GM18861 (cell line): Measurements from ENCODE around the gene TTC19.
"Not testable (repeated sequence)": the region's sequence is repeated elsewhere in the genome, so short reads cannot be mapped to it uniquely, and the experiment has no call there.

Source experiments
- ATAC-seq: cut with Tn5 transposase; IDR thresholded peaks from one replicate; pipeline ENCODE4 v1.9.1; 2021; ENCODE audit not compliant: unreplicated experiment

Gene TTC19

DNA sequence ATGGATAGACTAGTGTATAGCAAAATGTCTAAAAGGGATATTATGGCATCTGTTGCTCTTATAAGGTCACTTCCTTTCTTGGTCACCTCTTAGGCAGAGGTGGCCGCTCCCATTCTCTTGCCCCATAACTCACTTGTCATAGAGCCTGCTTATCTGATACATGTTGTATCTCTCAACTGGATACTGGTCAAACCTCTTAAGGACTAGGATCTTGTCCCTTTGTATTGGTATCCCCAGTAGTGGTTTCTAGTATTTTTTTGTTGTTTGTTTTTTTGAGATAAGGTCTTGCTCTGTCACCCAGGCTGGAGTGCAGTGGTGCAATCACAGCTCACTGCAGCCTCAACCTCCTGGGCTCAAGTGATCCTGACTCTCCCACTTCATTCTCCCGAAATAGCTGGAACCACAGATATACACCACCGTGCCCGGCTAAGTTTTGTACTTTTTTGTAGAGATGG is 27.1 kb upstream of the TTC19 start:
- ATAC-seq, result no peak

DNA sequence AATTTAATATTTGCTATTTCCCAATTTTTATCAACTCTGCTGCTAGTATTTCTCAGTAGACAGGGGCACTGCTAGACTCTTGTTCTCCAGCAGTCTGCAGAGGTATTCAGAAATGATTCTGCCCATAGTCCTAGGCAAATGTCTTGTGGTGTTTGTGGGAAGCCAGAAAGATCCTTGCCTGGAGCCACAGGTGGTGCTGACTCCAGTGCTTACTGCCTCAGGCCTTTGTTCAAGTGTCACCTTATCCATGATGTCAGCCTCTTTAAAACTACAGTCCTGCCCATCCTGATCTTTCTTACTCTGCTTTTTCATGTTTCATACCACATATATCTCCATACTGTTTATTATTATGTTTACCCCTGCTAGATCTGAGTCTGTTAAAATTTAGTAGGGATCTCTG is 26.6 kb upstream of the TTC19 start:
- no peak for ATAC-seq

DNA sequence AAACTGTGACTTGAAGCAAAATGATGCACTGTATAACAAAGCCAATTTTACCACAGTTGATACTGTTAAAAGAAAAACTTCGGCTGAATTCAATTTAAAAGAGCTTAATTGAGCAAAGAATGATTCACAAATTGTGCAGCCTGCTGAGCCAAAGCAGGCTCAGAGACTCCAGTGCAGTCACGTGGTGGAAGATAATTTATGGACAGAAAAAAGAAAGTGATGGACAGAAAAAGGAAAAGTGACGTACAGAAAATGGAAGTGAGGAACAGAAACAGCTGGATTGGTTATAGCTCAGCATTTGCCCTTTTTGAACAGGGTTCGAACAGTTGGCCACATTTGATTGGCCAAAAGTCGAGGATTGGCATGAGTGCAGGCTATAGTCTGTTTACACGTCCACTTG is 25.8 kb upstream of the TTC19 start:
- no peak for ATAC-seq

DNA sequence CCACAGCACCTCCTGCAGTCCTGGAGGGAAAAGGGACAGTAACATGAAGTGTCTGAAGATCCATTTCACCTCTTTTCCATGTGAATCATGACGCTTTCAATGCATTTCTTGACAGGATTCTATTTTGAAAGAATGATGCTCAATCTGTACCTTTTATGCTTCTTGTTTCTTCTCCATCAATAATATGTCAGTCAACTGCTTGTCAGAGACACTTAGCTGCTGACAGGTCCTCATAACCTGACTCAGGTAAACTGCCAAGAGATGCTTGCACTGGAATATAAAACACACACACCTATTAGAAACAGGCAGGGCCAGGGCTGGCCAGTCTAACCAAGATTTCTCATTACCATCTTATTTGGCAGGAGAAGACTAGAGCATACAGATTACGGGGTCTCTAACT is 21.7 kb upstream of the TTC19 start:
- no peak for ATAC-seq

DNA sequence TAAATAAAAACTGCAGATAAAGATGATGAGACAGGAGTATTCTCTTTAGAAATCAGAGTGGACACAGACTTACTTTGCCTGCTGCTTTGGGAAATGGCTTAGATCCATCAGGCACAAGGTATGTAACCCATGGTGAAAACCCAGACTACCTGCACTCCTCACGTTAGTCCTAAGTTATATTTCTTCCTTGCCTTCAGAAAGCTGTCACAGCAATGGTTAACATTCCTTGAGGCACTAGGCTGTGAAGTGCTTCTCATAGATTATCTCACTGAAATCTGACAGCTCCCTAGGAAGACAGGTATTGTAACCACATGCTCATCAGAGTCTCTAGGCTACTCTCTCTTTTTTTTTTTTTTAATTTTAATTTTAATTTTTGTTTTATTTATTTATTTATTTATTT is 21.0 kb upstream of the TTC19 start:
- ATAC-seq, result no peak

DNA sequence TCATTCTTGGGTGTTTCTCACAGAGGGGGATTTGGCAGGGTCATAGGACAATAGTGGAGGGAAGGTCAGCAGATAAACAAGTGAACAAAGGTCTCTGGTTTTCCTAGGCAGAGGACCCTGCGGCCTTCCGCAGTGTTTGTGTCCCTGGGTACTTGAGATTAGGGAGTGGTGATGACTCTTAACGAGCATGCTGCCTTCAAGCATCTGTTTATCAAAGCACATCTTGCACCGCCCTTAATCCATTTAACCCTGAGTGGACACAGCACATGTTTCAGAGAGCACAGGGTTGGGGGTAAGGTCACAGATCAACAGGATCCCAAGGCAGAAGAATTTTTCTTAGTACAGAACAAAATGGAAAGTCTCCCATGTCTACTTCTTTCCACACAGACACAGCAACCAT is 20.6 kb upstream of the TTC19 start:
- not testable (repeated sequence) for ATAC-seq

DNA sequence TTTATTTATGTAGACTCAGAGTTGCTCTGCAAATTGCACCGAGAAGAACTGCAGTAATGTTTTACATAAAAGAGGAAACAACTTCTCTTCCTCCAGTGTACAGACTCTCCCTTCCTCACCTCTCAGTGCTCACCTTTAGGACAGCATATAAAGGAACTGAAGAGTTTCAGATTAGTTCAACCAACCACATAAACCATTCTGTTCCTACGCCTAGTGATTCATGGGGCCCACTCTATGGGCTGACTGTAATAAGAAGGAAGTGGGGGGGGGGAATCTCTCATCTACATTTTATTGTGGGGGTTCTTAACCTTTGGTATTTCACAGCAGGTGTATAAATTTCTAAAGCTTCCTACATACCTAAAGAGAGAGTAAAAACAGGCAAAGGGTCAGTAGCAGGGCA is 18.4 kb upstream of the TTC19 start:
- peak; percentile 92 for ATAC-seq

DNA sequence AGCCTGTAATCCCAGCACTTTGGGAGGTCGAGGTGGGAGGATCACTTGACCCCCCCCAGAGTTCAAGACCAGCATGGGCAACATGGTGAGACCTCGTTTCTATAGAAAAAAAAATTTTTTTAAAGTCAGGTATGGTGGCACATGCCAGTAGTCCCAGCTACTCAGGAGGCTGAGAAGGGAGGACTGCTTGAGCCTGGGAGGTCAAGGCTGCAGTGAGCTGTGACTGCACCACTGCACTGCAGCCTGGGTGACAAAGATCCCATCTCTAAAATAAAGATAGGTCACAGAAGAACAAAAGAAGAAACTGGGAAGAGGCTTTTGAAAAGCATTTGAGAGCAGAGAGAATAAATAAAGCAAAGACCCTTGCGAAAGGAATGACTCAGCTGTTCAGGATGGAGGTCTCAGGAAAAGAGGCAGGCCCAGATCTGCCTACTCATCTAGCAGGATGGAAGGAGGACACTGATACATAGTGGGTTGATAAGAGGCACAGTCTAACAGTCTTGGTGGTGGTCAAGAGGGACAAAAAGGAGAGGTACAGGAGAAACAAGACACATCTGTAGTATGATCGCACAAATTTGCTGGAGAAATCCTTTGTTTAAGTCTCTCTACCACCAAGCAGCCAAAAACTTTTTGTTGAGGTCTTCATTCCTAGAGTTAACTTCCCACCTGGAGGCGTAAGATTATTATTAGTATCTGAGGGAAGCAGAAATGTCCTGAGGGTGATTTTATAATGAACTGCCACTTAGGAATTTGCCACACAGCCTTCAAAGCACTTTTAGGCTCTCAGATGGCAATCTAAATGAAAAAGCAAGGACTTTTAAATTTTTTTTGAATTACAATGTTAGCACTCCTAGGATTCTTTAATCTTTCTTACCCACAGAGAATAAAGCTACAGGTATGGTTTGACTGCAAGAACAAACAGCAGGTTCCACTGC is 17.7 kb upstream of the TTC19 start:
- ATAC-seq, result no peak

DNA sequence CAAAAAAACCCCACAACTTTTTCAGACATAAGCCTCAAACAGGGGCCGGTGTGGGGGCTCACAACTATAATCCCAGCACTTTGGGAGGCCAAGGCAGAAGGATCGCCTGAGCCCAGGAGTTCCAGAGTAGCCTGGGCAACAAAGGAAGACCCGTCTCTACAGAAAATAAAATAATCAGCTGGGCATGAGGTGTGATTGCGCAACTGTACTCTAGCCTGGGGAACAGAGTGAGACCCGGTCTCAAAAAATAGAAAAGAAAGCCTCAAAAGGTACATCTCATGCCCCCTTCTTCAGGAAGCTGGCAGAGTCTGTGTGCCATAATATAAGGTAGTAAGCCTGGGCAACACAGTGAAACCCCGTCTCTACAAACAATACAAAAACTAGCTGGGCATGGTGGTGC is 3.3 kb upstream of the TTC19 start:
- no peak for ATAC-seq

DNA sequence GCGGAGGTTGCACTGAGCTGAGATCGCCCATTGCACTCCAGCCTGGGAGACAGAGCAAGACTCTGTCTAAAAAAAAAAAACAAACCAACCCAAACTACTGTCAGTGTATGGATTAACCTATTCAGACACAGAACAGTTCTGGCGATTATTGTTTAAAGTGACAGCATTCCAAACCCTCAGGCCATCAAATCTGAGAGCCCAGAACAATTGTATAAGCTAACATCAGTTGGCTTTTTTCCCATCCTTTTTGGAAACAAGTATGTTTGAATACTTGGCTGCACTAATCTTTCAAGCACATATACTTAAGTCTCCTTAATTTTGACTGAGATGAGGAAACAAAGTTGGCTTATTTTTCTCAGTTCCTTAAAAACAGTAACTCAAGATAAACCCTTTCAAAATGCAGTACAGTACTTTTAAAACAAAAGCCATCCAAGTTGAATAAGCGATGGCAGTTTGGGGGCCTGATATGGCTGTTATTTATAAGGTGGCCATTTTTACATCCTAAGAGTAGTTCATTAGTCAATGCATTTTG is 1.5 kb upstream of the TTC19 start:
- no peak for ATAC-seq

DNA sequence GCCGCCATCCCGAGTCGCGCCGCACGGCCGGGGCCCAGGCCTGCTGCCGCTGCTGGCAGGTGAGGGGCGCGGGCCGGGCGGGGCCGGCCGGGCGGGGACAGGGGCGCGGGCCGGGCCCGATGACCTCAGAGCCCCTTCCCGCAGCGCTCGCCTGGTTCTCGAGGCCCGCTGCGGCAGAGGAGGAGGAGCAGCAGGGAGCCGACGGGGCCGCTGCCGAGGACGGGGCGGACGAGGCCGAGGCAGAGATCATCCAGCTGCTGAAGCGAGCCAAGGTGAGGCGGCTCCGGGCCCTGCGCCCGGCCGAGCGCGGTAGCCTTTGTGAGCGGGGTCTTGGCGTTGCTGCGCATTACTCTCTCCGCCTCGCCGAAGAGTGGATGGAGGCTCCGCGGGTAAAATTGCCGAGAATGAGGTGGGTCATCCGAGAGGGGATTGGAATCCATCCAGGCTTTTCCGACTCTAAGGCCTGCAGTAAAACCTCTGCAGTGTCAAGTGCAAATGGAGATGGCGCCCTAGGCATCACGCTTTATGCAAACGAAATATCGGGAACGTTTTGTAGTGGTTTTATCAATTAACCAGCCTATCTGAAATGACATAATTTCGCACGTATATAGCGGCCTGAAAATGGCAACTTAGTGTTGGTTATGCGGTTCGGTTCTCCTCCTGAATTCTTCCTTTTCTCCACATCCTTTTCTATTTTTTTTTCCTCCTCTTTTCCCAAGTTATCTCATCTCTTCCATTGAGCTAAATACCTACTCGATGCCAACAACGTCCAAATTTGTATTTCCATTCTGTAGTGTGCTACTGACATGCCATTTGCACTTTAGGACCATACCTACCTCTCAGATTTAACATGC is 577 bp downstream of the TTC19 start:
- ATAC-seq, result no peak

DNA sequence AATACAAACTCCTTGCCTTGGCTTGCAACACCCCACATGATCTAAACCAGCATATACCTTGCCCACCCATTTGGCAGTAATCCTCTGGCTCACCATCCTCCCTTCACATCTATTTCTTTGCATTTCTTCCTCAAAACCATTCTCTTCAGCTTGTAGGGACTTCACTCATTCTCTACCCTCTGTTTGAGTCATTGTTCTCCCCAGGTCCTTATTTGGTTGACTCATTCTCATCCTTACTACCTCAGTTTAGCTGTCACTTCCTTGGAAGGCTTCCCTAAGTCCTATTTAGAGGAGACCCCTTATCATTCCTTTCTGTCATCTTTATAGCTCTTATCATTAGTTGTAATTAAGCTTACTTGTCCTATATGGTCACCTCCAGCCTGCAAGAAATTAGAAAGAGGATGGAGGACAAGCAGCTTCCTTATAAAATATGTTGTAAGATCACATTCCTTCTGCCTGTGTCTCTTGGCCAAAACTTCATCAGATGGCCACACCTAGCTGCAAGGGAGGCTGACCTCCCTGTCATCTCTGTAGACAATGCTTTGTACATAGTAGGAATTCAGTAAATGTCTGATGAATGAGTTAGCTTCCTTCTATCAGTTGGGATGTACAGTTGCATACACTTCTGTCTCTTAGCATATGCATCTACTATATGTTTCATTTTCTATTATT is 1.7 kb downstream of the TTC19 start:
- ATAC-seq, result no peak

DNA sequence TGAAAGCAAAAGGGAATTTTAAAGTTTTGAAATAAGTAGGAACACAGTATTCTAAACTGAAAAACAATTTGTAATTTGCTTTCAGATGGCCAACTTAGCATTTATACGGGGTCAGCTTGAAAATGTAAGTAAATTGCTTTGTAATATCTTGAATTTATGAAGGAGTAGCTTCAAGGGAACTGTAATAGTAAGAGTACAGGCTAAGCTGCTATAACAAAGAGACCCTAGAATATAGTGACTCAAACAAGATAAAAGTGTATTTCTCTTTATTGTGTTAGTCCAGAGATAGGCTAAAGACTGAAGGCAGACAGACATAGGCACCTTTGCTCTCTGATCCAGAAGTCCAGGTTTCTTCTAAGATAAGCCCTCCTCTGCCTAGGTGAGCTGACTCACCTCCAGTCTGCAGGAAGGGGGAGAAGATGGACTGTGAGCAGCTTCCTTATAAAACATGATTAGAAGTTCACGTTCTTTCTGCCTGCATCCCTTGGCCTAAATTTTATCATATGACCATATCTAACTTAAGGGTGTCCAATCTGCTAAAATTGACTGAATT is 3.2 kb downstream of the TTC19 start:
- ATAC-seq, result no peak

DNA sequence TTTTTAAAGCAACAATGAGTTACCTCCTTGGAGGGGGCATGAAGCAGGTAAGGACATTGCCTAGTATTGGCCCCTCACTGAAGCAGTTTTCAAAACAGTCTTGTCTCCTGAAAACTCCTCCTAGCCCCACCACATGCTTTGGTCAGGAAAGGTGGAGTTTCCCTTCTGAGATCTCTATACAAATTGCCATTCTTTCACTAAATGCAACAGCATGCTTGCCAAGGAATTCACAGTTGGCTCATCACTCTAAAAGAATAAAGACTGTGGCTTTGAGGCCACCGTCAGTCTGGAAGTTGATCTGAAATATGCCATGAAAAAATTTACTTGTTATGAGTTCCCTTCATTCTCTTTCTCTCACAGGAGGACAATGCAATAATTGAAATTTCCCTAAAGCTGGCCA is 4.2 kb downstream of the TTC19 start:
- ATAC-seq, result no peak

DNA sequence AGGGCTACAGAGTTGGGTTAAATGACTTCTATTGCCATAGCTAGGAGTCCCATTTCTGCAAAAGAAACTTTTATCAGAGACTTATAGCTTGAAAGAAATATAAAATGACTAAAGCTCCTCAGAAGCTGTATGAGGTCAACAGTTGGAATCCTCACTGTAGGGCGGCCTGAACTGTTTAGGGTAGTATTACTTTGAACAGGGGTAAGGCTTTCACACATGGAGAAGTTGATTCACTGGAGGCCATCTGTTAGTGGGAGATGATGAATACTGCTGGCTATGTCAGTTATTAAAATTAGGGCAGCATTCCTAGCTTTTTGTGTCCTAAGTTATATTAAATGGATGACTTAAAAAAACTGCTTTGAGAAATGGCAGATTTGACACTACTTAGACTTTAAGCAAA is 6.0 kb downstream of the TTC19 start:
- ATAC-seq, result no peak

DNA sequence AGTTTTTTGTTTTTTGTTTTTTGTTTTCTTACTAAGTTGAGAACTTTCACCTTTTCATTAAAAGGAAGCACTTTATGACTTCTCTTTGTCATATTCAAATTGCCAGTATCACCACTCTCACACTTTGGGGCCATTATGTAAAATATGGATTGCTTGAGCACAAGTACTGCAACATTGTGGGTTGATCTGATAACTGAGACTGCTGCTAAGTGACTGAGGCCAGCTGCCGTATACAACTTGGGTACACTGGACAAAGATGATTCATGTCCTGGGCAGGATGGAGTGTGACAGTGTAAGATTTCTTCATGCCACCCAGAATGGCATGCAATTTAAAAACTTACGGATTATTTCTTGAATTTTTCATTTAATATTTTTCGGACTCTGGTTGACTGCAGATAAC is 7.8 kb downstream of the TTC19 start:
- no peak for ATAC-seq

DNA sequence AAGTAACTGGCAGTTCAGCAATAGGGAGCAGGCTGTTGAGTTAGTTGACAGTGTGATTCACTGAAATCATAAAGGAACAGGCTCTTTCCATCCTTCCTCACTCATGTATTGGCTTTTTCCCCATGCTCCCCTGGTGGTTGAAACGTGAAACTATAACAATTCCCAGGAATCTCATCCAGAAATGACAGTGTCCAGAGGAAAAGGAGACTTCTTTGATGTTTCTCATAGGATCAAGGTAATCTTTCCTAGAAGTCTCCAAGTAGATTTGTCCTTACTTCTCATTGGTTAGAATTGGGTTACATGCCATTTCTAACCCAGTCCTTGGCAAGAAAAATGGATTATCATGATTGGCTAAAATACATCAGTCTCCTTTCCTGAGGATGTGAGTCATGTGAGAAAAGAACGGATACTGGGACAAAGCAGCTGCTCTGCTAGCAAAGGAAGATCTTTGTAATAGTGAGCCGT is 14.4 kb downstream of the TTC19 start:
- no peak for ATAC-seq

DNA sequence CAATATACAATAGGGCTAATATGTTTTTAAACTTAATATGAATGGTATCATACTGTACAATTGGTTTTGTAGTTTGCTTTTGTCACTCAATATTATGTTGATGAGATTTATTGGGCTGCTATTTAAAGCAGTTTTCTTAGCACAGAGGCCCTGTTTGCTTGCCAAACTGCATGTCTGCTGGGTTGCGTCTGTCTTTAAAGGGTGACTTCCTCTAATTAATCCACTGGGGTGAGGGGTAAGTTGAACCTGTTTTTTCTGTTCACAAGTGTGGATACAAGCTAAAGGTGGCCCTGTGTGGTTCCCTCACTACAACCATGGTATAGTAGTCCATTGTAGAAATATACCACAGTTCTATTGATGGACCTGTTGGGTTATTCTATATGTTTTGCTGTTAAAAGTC is 19.7 kb downstream of the TTC19 start:
- ATAC-seq, result no peak

DNA sequence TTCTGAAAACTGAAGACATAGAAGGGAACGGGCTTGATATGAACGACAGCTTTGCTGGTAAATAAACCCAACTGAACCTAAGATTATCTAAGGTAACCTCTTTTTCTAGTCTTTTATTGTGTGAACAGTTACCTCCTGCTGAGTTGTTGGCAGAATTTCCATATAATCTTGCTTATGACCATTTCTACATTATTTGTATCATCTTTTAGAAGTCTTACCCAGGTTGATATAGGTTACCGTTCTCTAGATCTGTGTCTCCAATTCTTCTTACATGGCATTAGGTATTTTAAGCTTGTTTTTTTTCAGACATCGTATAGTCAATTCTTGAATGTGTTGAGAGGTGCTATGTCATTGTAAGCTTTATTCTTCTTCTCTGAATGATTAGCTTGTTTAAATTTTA is 24.3 kb downstream of the TTC19 start:
- no peak for ATAC-seq

DNA sequence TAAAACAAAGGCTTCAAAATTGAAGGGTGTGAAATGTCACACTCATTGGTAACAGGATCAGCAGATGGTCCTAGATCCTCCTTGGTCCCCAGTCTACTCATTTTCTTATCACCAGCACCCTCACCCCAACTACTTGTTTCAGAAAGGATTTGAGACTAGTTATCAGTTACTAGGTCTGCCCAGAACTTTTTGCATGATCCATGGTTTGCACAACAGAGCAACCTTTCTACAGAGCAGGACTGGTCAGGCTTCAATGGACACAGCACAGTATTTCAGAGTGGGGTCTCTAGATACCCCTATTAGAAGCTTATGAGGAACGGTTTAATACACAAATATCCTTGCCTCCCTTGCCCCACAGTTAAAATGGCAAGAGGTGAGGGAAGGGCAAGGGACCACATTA is 25.6 kb downstream of the TTC19 start:
- no peak for ATAC-seq

DNA sequence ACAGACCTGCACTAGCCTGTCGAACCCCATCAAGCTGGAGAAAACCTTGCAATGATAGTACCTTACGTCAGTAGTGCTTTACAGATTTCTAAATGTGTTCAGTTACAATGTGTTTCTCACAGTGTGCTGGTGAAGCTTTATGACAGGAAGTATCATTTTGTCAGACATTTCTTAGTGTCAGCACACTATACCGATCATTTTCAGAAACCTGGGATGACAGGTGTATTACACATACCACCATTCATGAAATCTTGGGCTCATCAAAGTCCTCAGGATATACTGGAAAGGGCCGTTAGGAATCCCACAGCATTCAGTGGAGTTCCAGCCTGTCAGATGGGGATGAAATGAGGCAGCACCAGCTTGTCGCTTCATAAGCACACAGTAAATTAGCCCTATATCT is 27.3 kb downstream of the TTC19 start:
- no peak for ATAC-seq
